ENCODE measurements around the gene CEND1. TPM values are rescaled to one million over a fixed set of nuclear protein-coding genes. Genes with fewer than 3 reads are reported as not detected.

The CEND1 gene
- total and polyA plus RNA-seq, 2 of the 13 experiments (the other 11 are each of a cell fraction or from before 2014, with no cell fraction given): not detected

DNA sequence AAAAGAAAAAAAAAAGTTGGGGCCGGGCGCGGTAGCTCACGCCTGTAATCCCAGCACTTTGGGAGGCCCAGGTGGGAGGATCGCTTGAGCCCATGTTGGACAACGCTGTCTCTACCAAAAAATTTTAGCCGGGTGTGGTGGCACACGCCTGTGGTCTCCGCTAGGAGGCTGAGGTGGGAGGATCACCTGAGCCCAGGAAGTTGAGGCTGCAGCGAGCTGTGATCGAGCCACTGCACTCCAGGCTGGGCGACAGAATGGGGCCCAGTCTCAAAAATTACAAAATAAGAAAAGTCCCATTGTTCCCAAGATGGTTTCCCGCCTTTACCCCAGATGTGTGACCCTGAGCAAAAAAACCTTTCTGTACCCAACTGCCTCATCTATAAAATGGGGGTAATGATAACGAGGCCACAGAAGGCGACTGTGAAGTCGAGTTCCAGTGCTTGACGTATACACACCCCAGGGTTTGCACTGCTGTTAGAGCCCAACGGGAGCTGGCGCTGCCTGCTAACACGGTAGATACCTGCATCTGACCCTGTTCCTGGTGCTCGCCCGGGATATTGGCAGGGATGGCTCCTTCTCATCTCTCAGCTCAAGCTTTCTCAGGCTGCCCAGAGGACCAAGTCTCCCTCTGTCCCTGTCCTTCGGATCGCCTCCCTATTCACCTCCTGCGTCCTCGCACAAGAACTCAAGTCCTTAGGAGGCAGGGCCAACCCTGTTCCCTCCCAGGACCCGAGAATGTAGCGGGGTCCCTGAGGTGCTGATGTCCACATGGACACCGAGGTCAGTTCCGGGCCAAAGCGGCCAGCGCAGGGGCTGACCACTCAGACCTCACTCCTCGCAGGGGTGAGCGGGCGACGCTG, 18.8 kb upstream of the CEND1 start (continued):
- TF ChIP-seq, protein P1, sequence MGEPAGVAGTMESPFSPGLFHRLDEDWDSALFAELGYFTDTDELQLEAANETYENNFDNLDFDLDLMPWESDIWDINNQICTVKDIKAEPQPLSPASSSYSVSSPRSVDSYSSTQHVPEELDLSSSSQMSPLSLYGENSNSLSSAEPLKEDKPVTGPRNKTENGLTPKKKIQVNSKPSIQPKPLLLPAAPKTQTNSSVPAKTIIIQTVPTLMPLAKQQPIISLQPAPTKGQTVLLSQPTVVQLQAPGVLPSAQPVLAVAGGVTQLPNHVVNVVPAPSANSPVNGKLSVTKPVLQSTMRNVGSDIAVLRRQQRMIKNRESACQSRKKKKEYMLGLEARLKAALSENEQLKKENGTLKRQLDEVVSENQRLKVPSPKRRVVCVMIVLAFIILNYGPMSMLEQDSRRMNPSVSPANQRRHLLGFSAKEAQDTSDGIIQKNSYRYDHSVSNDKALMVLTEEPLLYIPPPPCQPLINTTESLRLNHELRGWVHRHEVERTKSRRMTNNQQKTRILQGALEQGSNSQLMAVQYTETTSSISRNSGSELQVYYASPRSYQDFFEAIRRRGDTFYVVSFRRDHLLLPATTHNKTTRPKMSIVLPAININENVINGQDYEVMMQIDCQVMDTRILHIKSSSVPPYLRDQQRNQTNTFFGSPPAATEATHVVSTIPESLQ (CRISPR knock-in tag; conservative IDR thresholded peaks at IDR 0.05): no peak
- no peak for TF ChIP-seq ZNF781 (CRISPR knock-in tag; IDR thresholded peaks at IDR 0.05; ENCODE audit: borderline replicate concordance, not compliant biosample characterization)
- TF ChIP-seq NFATC3 (CRISPR knock-in tag; IDR thresholded peaks at IDR 0.05): 0 out of 2 replicates have a peak, but pooled peaks have one; percentile 45
- TF ChIP-seq, protein P2, sequence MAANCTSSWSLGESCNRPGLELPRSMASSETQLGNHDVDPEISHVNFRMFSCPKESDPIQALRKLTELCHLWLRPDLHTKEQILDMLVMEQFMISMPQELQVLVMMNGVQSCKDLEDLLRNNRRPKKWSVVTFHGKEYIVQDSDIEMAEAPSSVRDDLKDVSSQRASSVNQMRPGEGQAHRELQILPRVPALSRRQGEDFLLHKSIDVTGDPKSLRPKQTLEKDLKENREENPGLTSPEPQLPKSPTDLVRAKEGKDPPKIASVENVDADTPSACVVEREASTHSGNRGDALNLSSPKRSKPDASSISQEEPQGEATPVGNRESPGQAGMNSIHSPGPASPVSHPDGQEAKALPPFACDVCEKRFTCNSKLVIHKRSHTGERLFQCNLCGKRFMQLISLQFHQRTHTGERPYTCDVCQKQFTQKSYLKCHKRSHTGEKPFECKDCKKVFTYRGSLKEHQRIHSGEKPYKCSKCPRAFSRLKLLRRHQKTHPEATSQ (CRISPR knock-in tag; IDR thresholded peaks at IDR 0.05; ENCODE audit: borderline replicate concordance): no peak
- peak; percentile 75; the same call in 1 of the 2 replicates for TF ChIP-seq SIN3A (IDR thresholded peaks at IDR 0.05; ENCODE audit: borderline replicate concordance, low read depth, low read length)
- TF ChIP-seq ZFX (CRISPR knock-in tag; IDR thresholded peaks at IDR 0.05; ENCODE audit: low read depth): no peak
- TF ChIP-seq SNAPC2 (CRISPR knock-in tag; IDR thresholded peaks at IDR 0.05): no peak
- no peak for TF ChIP-seq SP4 (CRISPR knock-in tag; IDR thresholded peaks at IDR 0.05)
- TF ChIP-seq, protein P3, sequence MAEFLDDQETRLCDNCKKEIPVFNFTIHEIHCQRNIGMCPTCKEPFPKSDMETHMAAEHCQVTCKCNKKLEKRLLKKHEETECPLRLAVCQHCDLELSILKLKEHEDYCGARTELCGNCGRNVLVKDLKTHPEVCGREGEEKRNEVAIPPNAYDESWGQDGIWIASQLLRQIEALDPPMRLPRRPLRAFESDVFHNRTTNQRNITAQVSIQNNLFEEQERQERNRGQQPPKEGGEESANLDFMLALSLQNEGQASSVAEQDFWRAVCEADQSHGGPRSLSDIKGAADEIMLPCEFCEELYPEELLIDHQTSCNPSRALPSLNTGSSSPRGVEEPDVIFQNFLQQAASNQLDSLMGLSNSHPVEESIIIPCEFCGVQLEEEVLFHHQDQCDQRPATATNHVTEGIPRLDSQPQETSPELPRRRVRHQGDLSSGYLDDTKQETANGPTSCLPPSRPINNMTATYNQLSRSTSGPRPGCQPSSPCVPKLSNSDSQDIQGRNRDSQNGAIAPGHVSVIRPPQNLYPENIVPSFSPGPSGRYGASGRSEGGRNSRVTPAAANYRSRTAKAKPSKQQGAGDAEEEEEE (CRISPR knock-in tag; IDR thresholded peaks at IDR 0.05; ENCODE audit: borderline replicate concordance): no peak
- TF ChIP-seq, protein P4, sequence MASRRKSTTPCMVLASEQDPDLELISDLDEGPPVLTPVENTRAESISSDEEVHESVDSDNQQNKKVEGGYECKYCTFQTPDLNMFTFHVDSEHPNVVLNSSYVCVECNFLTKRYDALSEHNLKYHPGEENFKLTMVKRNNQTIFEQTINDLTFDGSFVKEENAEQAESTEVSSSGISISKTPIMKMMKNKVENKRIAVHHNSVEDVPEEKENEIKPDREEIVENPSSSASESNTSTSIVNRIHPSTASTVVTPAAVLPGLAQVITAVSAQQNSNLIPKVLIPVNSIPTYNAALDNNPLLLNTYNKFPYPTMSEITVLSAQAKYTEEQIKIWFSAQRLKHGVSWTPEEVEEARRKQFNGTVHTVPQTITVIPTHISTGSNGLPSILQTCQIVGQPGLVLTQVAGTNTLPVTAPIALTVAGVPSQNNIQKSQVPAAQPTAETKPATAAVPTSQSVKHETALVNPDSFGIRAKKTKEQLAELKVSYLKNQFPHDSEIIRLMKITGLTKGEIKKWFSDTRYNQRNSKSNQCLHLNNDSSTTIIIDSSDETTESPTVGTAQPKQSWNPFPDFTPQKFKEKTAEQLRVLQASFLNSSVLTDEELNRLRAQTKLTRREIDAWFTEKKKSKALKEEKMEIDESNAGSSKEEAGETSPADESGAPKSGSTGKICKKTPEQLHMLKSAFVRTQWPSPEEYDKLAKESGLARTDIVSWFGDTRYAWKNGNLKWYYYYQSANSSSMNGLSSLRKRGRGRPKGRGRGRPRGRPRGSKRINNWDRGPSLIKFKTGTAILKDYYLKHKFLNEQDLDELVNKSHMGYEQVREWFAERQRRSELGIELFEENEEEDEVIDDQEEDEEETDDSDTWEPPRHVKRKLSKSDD (CRISPR knock-in tag; IDR thresholded peaks at IDR 0.05; ENCODE audit: low read depth): no peak
- peak; percentile 55 for TF ChIP-seq RARA (CRISPR knock-in tag; IDR thresholded peaks at IDR 0.05)
- TF ChIP-seq ZNF12 (CRISPR knock-in tag; IDR thresholded peaks at IDR 0.05): 0 out of 2 replicates have a peak, but pooled peaks have one; percentile 50
- TF ChIP-seq REL (CRISPR knock-in tag; conservative IDR thresholded peaks at IDR 0.05): no peak; the same call in 1 of the 2 replicates
- TF ChIP-seq, protein P5, sequence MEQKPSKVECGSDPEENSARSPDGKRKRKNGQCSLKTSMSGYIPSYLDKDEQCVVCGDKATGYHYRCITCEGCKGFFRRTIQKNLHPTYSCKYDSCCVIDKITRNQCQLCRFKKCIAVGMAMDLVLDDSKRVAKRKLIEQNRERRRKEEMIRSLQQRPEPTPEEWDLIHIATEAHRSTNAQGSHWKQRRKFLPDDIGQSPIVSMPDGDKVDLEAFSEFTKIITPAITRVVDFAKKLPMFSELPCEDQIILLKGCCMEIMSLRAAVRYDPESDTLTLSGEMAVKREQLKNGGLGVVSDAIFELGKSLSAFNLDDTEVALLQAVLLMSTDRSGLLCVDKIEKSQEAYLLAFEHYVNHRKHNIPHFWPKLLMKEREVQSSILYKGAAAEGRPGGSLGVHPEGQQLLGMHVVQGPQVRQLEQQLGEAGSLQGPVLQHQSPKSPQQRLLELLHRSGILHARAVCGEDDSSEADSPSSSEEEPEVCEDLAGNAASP (CRISPR knock-in tag; IDR thresholded peaks at IDR 0.05; ENCODE audit: borderline replicate concordance): no peak
- TF ChIP-seq, protein P6, sequence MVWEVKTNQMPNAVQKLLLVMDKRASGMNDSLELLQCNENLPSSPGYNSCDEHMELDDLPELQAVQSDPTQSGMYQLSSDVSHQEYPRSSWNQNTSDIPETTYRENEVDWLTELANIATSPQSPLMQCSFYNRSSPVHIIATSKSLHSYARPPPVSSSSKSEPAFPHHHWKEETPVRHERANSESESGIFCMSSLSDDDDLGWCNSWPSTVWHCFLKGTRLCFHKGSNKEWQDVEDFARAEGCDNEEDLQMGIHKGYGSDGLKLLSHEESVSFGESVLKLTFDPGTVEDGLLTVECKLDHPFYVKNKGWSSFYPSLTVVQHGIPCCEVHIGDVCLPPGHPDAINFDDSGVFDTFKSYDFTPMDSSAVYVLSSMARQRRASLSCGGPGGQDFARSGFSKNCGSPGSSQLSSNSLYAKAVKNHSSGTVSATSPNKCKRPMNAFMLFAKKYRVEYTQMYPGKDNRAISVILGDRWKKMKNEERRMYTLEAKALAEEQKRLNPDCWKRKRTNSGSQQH (CRISPR knock-in tag; IDR thresholded peaks at IDR 0.05; ENCODE audit: low read depth): peak; percentile 76; the same call in 1 of the 2 replicates

All from HepG2 (cell line).